Liver (tissue), 3 donors: ENCODE measurements around the gene TMA7B.

Experiments
- FOXA1 ChIP-seq: IDR thresholded peaks from 2 replicates; pipeline ENCODE4 v1.6.1; 2016; ENCODE audit warnings: antibody characterized with exemption
- RAD21 ChIP-seq, 2 donors: IDR thresholded peaks; 2 replicates each; pipeline ENCODE4 v1.6.1; 2016; ENCODE audit warnings: antibody characterized with exemption in 2 of 2, mild to moderate bottlenecking in 2 of 2
- SP1 ChIP-seq: IDR thresholded peaks from 2 replicates; pipeline ENCODE4 v1.6.1; 2018; ENCODE audit warnings: antibody characterized with exemption, mild to moderate bottlenecking
- TAF1 ChIP-seq: conservative IDR thresholded peaks from 2 replicates; pipeline ENCODE4 v1.6.1; 2016; ENCODE audit warnings: antibody characterized with exemption, mild to moderate bottlenecking
- TF ChIP-seq, protein P1 (sequence below): fragments of 150-350 bp; IDR thresholded peaks from 2 replicates; pipeline ENCODE4 v1.5.1; 2017; ENCODE audit warnings: improper control_type of control experiment, low read depth, low read length; ENCODE audit not compliant: missing input control
- TF ChIP-seq, protein P2 (sequence below): IDR thresholded peaks from 2 replicates; pipeline ENCODE4 v1.6.1; 2016; ENCODE audit warnings: antibody characterized with exemption
- TF ChIP-seq, protein P3 (sequence below): IDR thresholded peaks from 2 replicates; pipeline ENCODE4 v1.6.1; 2016; ENCODE audit warnings: antibody characterized with exemption
- donor health status: healthy.
- donor health status: healthy.

DNA sequence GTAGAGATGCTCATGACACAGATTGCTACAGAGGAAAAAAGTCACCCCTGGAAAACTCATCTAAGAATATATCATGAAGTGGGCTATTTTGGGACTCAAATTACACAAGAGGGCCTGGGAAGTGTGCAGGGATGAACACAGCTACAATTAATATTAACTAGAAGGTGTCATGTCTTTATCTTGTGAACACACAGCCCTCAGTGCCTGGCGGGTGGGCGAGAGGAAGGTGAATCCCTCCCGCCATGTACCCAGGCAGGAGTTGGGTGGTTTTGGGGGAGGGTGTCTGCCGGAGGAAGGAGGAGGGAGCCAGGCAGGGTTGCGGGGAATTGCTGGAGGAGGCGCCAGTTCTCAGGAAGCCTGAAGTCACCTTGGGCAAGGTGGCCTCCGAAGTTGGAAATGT is 29.4 kb downstream of the TMA7B start:
- TF ChIP-seq, protein P1, sequence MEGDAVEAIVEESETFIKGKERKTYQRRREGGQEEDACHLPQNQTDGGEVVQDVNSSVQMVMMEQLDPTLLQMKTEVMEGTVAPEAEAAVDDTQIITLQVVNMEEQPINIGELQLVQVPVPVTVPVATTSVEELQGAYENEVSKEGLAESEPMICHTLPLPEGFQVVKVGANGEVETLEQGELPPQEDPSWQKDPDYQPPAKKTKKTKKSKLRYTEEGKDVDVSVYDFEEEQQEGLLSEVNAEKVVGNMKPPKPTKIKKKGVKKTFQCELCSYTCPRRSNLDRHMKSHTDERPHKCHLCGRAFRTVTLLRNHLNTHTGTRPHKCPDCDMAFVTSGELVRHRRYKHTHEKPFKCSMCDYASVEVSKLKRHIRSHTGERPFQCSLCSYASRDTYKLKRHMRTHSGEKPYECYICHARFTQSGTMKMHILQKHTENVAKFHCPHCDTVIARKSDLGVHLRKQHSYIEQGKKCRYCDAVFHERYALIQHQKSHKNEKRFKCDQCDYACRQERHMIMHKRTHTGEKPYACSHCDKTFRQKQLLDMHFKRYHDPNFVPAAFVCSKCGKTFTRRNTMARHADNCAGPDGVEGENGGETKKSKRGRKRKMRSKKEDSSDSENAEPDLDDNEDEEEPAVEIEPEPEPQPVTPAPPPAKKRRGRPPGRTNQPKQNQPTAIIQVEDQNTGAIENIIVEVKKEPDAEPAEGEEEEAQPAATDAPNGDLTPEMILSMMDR = no peak
- TF ChIP-seq, protein P2, sequence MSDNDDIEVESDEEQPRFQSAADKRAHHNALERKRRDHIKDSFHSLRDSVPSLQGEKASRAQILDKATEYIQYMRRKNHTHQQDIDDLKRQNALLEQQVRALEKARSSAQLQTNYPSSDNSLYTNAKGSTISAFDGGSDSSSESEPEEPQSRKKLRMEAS = no peak
- TF ChIP-seq FOXA1 = no peak
- TF ChIP-seq, protein P3, sequence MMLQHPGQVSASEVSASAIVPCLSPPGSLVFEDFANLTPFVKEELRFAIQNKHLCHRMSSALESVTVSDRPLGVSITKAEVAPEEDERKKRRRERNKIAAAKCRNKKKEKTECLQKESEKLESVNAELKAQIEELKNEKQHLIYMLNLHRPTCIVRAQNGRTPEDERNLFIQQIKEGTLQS = no peak
- TF ChIP-seq TAF1 = no peak
- TF ChIP-seq RAD21 (IDR thresholded peaks at IDR 0.05) = no peak
- no peak for TF ChIP-seq SP1
